Measurements from ENCODE around the gene INIP.

GRCh38 chr9:112761912-112762655 lies 44.2 kb upstream of the INIP start:
- no peak for TF ChIP-seq POLR2AphosphoS5 (IDR thresholded peaks at IDR 0.05)
- no peak for TF ChIP-seq CTCF (IDR thresholded peaks at IDR 0.05; ENCODE audit: poor library complexity, severe bottlenecking)
- TF ChIP-seq TAF1 (IDR thresholded peaks at IDR 0.05; ENCODE audit: low read depth): no peak
- no peak for TF ChIP-seq EZH2 (IDR thresholded peaks at IDR 0.05; ENCODE audit: borderline replicate concordance, insufficient read depth, low read length, poor library complexity, severe bottlenecking)
- no peak for TF ChIP-seq EP300 (conservative IDR thresholded peaks at IDR 0.05; ENCODE audit: poor library complexity, severe bottlenecking)
- no peak for TF ChIP-seq REST (IDR thresholded peaks at IDR 0.05; ENCODE audit: borderline replicate concordance)
- TF ChIP-seq RAD21 (conservative IDR thresholded peaks at IDR 0.05): no peak
- no peak for TF ChIP-seq MXI1 (conservative IDR thresholded peaks at IDR 0.05; ENCODE audit: poor library complexity, severe bottlenecking)
